Tibial nerve (tissue), 4 donors: ENCODE measurements around the gene ERG.

Experiments
- EP300 ChIP-seq, 2 donors: sonication (generic); formaldehyde crosslinking; IDR thresholded peaks; one replicate each; pipeline ENCODE4 v1.6.1; 2017; ENCODE audit warnings: antibody characterized with exemption in 2 of 2, mild to moderate bottlenecking in 1 of 2
- POLR2A ChIP-seq, 2 donors: fragments of 450-650 bp; IDR thresholded peaks; one replicate each; pipeline ENCODE4 v1.6.1; 2017; ENCODE audit warnings: antibody characterized with exemption in 2 of 2, mild to moderate bottlenecking in 2 of 2, moderate library complexity in 2 of 2
- TF ChIP-seq, protein P1 (sequence below), 5 experiments: fragments of 200-600 bp in 3 of 5; fragments of 450-650 bp in 2 of 5; sonication (generic) in 3 of 5; IDR thresholded peaks; one replicate each; pipeline ENCODE4 v1.5.1; 2016 to 2019; ENCODE audit warnings: antibody characterized with exemption in 5 of 5, mild to moderate bottlenecking in 3 of 5, moderate library complexity in 2 of 5

DNA sequence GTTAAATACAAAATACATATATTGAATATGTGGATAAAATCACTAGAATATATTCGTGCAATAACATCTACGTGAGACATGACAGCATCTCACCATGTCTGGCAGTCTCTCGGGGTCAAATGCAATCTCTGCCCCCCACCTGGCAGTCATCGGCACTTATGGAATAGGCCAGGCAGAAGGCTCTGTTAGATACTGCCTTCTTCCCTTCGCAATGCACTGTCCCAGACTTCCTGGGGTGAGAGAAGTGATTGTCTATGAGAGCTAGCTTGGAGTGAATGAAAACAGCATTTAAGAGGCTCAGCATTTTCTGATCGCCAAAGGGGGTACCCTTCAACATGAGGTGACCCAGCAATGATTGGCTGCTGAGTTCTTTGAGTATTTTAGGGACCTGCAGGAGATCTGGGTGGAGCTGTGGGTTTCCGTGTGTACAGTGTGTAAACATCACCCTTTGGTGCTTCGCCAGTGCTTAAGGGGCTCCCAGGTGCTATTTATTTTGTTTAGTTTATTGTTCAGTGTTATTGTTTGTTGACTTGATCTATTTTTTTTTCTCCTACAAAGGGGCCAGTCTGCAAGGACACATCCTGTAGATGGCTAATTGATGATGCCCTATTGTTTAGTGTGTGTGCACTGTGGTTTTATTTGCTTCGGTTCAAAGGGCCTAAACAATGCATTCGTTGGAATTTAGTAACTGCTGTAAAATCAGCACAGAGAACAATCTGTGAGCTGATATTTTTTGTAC, 10.2 kb downstream of the ERG start:
- TF ChIP-seq, protein P1, sequence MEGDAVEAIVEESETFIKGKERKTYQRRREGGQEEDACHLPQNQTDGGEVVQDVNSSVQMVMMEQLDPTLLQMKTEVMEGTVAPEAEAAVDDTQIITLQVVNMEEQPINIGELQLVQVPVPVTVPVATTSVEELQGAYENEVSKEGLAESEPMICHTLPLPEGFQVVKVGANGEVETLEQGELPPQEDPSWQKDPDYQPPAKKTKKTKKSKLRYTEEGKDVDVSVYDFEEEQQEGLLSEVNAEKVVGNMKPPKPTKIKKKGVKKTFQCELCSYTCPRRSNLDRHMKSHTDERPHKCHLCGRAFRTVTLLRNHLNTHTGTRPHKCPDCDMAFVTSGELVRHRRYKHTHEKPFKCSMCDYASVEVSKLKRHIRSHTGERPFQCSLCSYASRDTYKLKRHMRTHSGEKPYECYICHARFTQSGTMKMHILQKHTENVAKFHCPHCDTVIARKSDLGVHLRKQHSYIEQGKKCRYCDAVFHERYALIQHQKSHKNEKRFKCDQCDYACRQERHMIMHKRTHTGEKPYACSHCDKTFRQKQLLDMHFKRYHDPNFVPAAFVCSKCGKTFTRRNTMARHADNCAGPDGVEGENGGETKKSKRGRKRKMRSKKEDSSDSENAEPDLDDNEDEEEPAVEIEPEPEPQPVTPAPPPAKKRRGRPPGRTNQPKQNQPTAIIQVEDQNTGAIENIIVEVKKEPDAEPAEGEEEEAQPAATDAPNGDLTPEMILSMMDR (IDR thresholded peaks at IDR 0.05) = no peak
- no peak for TF ChIP-seq POLR2A (IDR thresholded peaks at IDR 0.05)
- TF ChIP-seq EP300 (IDR thresholded peaks at IDR 0.05) = no peak
